Sigmoid colon (tissue), 7 donors: Measurements from ENCODE around the gene DBT. TPM values are rescaled to one million over a fixed set of nuclear protein-coding genes. Genes with fewer than 3 reads are reported as not detected.
A peak's percentile ranks its signal among the peaks of the same experiment; 100 is the strongest.

Experiments
- DNase-seq: peaks from one replicate; pipeline ENCODE4 v3.0.0-alpha.2; 2019
- H3K27ac ChIP-seq, 4 donors: fragments of 200-600 bp; sonication (generic); one replicate each; pipeline ENCODE4 v1.5.1; 2016 to 2019; ENCODE audit warnings: mild to moderate bottlenecking in 1 of 4
- H3K27me3 ChIP-seq, 3 donors: fragments of 200-600 bp; sonication (generic); one replicate each; pipeline ENCODE4 v1.5.1; 2019; ENCODE audit warnings: mild to moderate bottlenecking in 1 of 3
- H3K36me3 ChIP-seq, 4 donors: fragments of 200-600 bp; sonication (generic); one replicate each; pipeline ENCODE4 v1.5.1; 2016 to 2019
- H3K4me1 ChIP-seq, 4 donors: fragments of 200-600 bp; sonication (generic); one replicate each; pipeline ENCODE4 v1.5.1; 2017 to 2019
- H3K4me3 ChIP-seq, 4 donors: fragments of 200-600 bp; sonication (generic); one replicate each; pipeline ENCODE4 v1.5.1; 2017 to 2019; ENCODE audit warnings: mild to moderate bottlenecking in 2 of 4, moderate library complexity in 1 of 4
- H3K9me3 ChIP-seq, 4 donors: fragments of 200-600 bp in 3 of 4; sonication (generic) in 3 of 4; one replicate each; pipeline versions ENCODE4 v1.5.1 to v1.6.1; 2013 to 2019
- CTCF ChIP-seq, 4 experiments: fragments of 450-650 bp in 3 of 4; fragments of 200-600 bp in 1 of 4; IDR thresholded peaks; one replicate each; pipeline ENCODE4 v1.5.1; 2016 to 2019; ENCODE audit warnings: antibody characterized with exemption in 4 of 4, mild to moderate bottlenecking in 3 of 4, moderate library complexity in 2 of 4
- EP300 ChIP-seq, 4 donors: sonication (generic); formaldehyde crosslinking; IDR thresholded peaks; one replicate each; pipeline ENCODE4 v1.6.1; 2017; ENCODE audit warnings: antibody characterized with exemption in 4 of 4
- POLR2A ChIP-seq, 2 donors: fragments of 450-650 bp; IDR thresholded peaks; one replicate each; pipeline ENCODE4 v1.6.1; 2016; ENCODE audit warnings: antibody characterized with exemption in 2 of 2, mild to moderate bottlenecking in 2 of 2, moderate library complexity in 2 of 2
- POLR2AphosphoS5 ChIP-seq, 4 donors: sonication (generic); formaldehyde crosslinking; IDR thresholded peaks; one replicate each; pipeline ENCODE4 v1.6.1; 2017; ENCODE audit warnings: antibody characterized with exemption in 4 of 4
- WGBS, 2 donors: extraction: QIAGEN DNeasy Blood & Tissue Kit; methylation state at CpG; one replicate each; pipeline ENCODE4 v1.1.7; 2013; 5-methylcytosine and 5-hydroxymethylcytosine counted together
- intact Hi-C: fragments of 100-400 bp; cut with DNase I; formaldehyde crosslinking; loops from one replicate; pipeline ENCODE4 v1.15.1; 2023
- polyA plus RNA-seq, 3 donors: library from polyadenylated mRNA; stranded (reverse); fragments of 200-250 nt; gene quantifications; one replicate each; pipeline ENCODE4 v1.2.3, GENCODE V29; 2013
- total RNA-seq, 4 donors: library from RNA; depleted of rRNA; stranded (reverse); fragments of >200 nt; gene quantifications; one replicate each; pipeline ENCODE4 v1.1.0, GENCODE V29; 2016
- donor health status: healthy with polysubstance abuse.
- donor health status: Bipolar disorder and iron deficiency.
- donor health status: healthy.

Gene DBT
- total and polyA plus RNA-seq, 7 donors: 3.0 to 14.3 (median 8.8) TPM

GRCh38 chr1:100249155-100249536, 488 bp downstream of the DBT start:
- H3K27me3 ChIP-seq: no peaks in the 10 kb centered on the region
- H3K9me3 ChIP-seq: no peaks in the 10 kb centered on the region
- H3K4me3 ChIP-seq: peak overlapping the region; percentile 81 to 91 (median 88)
- peak overlapping the region; percentile 87 to 94 (median 93) for H3K27ac ChIP-seq
- TF ChIP-seq EP300 (IDR thresholded peaks at IDR 0.05) (no peak), POLR2AphosphoS5 (IDR thresholded peaks at IDR 0.05) (no peak), CTCF (IDR thresholded peaks at IDR 0.05) (no peak), POLR2A (IDR thresholded peaks at IDR 0.05) (no peak)
- peaks cover 0 to 16% (median 8%) of the 10 kb centered on the region in 4 donors for H3K4me1 ChIP-seq
- H3K36me3 ChIP-seq: no peaks in the 10 kb centered on the region
- WGBS, 2 donors: 1% methylated on average over 12 of the region's 12 CpGs
- DNase-seq: no peak
- intact Hi-C loops: loop anchor here (5.0 to 10.0 kb wide), 4 partner anchors 117 to 646 kb away; partner anchors contain the start of genes EXTL2, SASS6, SLC30A7 and TRMT13

GRCh38 chr1:100246738-100247137, 2.9 kb downstream of the DBT start:
- no peak for TF ChIP-seq POLR2AphosphoS5 (IDR thresholded peaks at IDR 0.05)
- no peak for TF ChIP-seq EP300 (IDR thresholded peaks at IDR 0.05)
- no peak for TF ChIP-seq POLR2A (IDR thresholded peaks at IDR 0.05)
- no peak for TF ChIP-seq CTCF (IDR thresholded peaks at IDR 0.05)
- intact Hi-C loops: loop anchor here (2.0 to 10.0 kb wide), 5 partner anchors 114 to 648 kb away; partner anchors contain the start of genes EXTL2, SASS6, SLC30A7 and SLC35A3
- Histone ChIP-seq H3K9me3 (no peaks in the 10 kb centered on the region), H3K4me1 (peaks cover 0 to 16% (median 8%) of the 10 kb centered on the region in 4 donors), H3K4me3 (no peak overlapping the region), H3K36me3 (no peaks in the 10 kb centered on the region), H3K27me3 (no peaks in the 10 kb centered on the region), H3K27ac (no peak overlapping the region)
- WGBS, 2 donors: 75 to 82% methylated on average over 4 of the region's 4 CpGs
- DNase-seq: no peak

GRCh38 chr1:100240631-100241030, 9.0 kb downstream of the DBT start:
- no peaks in the 10 kb centered on the region for H3K9me3 ChIP-seq
- DNase-seq: no peak
- H3K27ac ChIP-seq: no peak overlapping the region
- no peaks in the 10 kb centered on the region for H3K27me3 ChIP-seq
- TF ChIP-seq EP300 (IDR thresholded peaks at IDR 0.05): no peak
- TF ChIP-seq CTCF (IDR thresholded peaks at IDR 0.05): no peak
- TF ChIP-seq POLR2A (IDR thresholded peaks at IDR 0.05): no peak
- no peak for TF ChIP-seq POLR2AphosphoS5 (IDR thresholded peaks at IDR 0.05)
- intact Hi-C loops: loop anchor here (10.0 kb wide), 1 partner anchor 654 kb away; the partner anchor contains the start of genes EXTL2 and SLC30A7
- H3K36me3 ChIP-seq: peaks cover 0 to 27% (median 0%) of the 10 kb centered on the region in 4 donors
- no peaks in the 10 kb centered on the region for H3K4me1 ChIP-seq
- no peak overlapping the region for H3K4me3 ChIP-seq
- WGBS, 2 donors: 86 to 88% methylated on average over 4 of the region's 4 CpGs

GRCh38 chr1:100239961-100240360, 9.7 kb downstream of the DBT start:
- DNase-seq: no peak
- no peak for TF ChIP-seq POLR2AphosphoS5 (IDR thresholded peaks at IDR 0.05)
- no peak for TF ChIP-seq POLR2A (IDR thresholded peaks at IDR 0.05)
- no peak for TF ChIP-seq CTCF (IDR thresholded peaks at IDR 0.05)
- no peak for TF ChIP-seq EP300 (IDR thresholded peaks at IDR 0.05)
- Histone ChIP-seq H3K27me3 (no peaks in the 10 kb centered on the region), H3K4me1 (no peaks in the 10 kb centered on the region), H3K27ac (no peak overlapping the region), H3K4me3 (no peak overlapping the region), H3K9me3 (no peaks in the 10 kb centered on the region), H3K36me3 (peaks cover 0 to 33% (median 0%) of the 10 kb centered on the region in 4 donors)
- intact Hi-C loops: loop anchor here (10.0 kb wide), 1 partner anchor 655 kb away; the partner anchor contains the start of genes EXTL2 and SLC30A7

GRCh38 chr1:100237091-100237490, 12.5 kb downstream of the DBT start:
- no peak for TF ChIP-seq CTCF (IDR thresholded peaks at IDR 0.05)
- no peak for TF ChIP-seq POLR2A (IDR thresholded peaks at IDR 0.05)
- no peak for TF ChIP-seq EP300 (IDR thresholded peaks at IDR 0.05)
- TF ChIP-seq POLR2AphosphoS5 (IDR thresholded peaks at IDR 0.05): no peak
- Histone ChIP-seq H3K36me3 (peaks cover 0 to 58% (median 2%) of the 10 kb centered on the region in 4 donors), H3K27me3 (no peaks in the 10 kb centered on the region)

More at GRCh38 chr1:100237091-100237490, 12.5 kb downstream of the DBT start:
- WGBS, 2 donors: 97% methylated on average over 3 of the region's 3 CpGs
- Histone ChIP-seq H3K27ac (no peak overlapping the region), H3K9me3 (no peaks in the 10 kb centered on the region), H3K4me1 (no peaks in the 10 kb centered on the region), H3K4me3 (no peak overlapping the region)
- no peak for DNase-seq
- intact Hi-C loops: no loop called here
